Smooth muscle cell (in vitro differentiated cells): ENCODE results near the gene PLIN1. TPM values are rescaled to one million over a fixed set of nuclear protein-coding genes. Genes with fewer than 3 reads are reported as not detected.

Source experiments
- DNase-seq: peaks from one replicate; lab custom pipeline; 2025; ENCODE audit not compliant: unreplicated experiment; lab: John Stamatoyannopoulos, UW
- H2AFZ ChIP-seq: fragments of 200-600 bp; sonication (generic); 2 replicates; pipeline ENCODE4 v1.6.0; 2016; ENCODE audit warnings: antibody characterized with exemption, low read depth, mild to moderate bottlenecking
- H3F3A ChIP-seq: fragments of 200-600 bp; sonication (generic); 2 replicates; pipeline ENCODE4 v1.6.0; 2017; ENCODE audit warnings: antibody characterized with exemption, low read depth
- H3K27ac ChIP-seq: fragments of 200-600 bp; sonication (generic); 2 replicates; pipeline ENCODE4 v1.5.1; 2016; ENCODE audit warnings: low read depth, mild to moderate bottlenecking
- H3K27me3 ChIP-seq: fragments of 200-600 bp; sonication (generic); 2 replicates; pipeline ENCODE4 v1.6.1; 2016; ENCODE audit warnings: low read depth, mild to moderate bottlenecking
- H3K36me3 ChIP-seq: fragments of 200-600 bp; sonication (generic); 2 replicates; pipeline ENCODE4 v1.5.1; 2016; ENCODE audit warnings: low read depth
- H3K4me1 ChIP-seq: fragments of 200-600 bp; sonication (generic); 2 replicates; pipeline ENCODE4 v1.5.1; 2016; ENCODE audit warnings: low read depth
- H3K4me2 ChIP-seq: fragments of 200-600 bp; sonication (generic); 2 replicates; pipeline ENCODE4 v1.6.0; 2016; ENCODE audit warnings: mild to moderate bottlenecking
- H3K4me3 ChIP-seq: fragments of 200-600 bp; sonication (generic); 2 replicates; pipeline ENCODE4 v1.5.1; 2016; ENCODE audit warnings: mild to moderate bottlenecking
- H3K79me2 ChIP-seq: fragments of 200-600 bp; sonication (generic); 2 replicates; pipeline ENCODE4 v1.6.0; 2016; ENCODE audit warnings: low read depth, mild to moderate bottlenecking
- H3K9ac ChIP-seq: fragments of 200-600 bp; sonication (generic); 2 replicates; pipeline ENCODE4 v1.6.0; 2016; ENCODE audit warnings: low read depth
- H3K9me3 ChIP-seq: fragments of 200-600 bp; sonication (generic); replicated peaks from 2 replicates; pipeline ENCODE4 v1.5.1; 2016; ENCODE audit warnings: low read depth
- H4K20me1 ChIP-seq: fragments of 200-600 bp; sonication (generic); 2 replicates; pipeline ENCODE4 v1.6.0; 2016; ENCODE audit warnings: low read depth
- CTCF ChIP-seq: fragments of 200-600 bp; sonication (generic); IDR thresholded peaks from 2 replicates; pipeline ENCODE4 v1.5.1; 2017; ENCODE audit warnings: borderline replicate concordance, mild to moderate bottlenecking, antibody characterized with exemption; ENCODE audit not compliant: insufficient read depth, poor library complexity, severe bottlenecking
- WGBS: methylation state at CpG from one replicate; pipeline ENCODE4 v1.1.7; 2016; ENCODE audit warnings: low lambda C conversion rate; 5-methylcytosine and 5-hydroxymethylcytosine counted together
- polyA plus RNA-seq: library from polyadenylated mRNA; unstranded; fragments of >200 nt; fragmentation: Nextera tagmentation; extraction: Ambion mirVana; gene quantifications from 2 replicates; pipeline ENCODE4 v1.2.1, GENCODE V29; 2016
- total RNA-seq: library from RNA; depleted of rRNA; stranded (reverse); fragments of >200 nt; gene quantifications from 2 replicates; pipeline ENCODE4 v1.2.3, GENCODE V29; 2014

Gene PLIN1
- total and polyA plus RNA-seq, 2 experiments from 2014 or later: 0.04 to 0.66 TPM

- H3K4me2 ChIP-seq: no peak overlapping the region
- no peaks in the 10 kb centered on the region for H3K4me1 ChIP-seq
- H4K20me1 ChIP-seq: no peaks in the 10 kb centered on the region
- H3K27ac ChIP-seq: no peak overlapping the region
- DNase-seq: no peak
- no peaks in the 10 kb centered on the region for H3K9me3 ChIP-seq
- WGBS: 98% methylated on average over 9 of the region's 9 CpGs
- TF ChIP-seq CTCF: no peak
- H3K36me3 ChIP-seq: no peaks in the 10 kb centered on the region
- H3K4me3 ChIP-seq: no peak overlapping the region
- no peaks in the 10 kb centered on the region for H3K79me2 ChIP-seq
- H3K9ac ChIP-seq: no peak overlapping the region
- H2AFZ ChIP-seq: no peak overlapping the region
- H3F3A ChIP-seq: no peaks in the 10 kb centered on the region
- H3K27me3 ChIP-seq: no peaks in the 10 kb centered on the region
These were observed 53.5 kb downstream of the PLIN1 start for GRCh38 chr15:89625716-89626115.

DNA sequence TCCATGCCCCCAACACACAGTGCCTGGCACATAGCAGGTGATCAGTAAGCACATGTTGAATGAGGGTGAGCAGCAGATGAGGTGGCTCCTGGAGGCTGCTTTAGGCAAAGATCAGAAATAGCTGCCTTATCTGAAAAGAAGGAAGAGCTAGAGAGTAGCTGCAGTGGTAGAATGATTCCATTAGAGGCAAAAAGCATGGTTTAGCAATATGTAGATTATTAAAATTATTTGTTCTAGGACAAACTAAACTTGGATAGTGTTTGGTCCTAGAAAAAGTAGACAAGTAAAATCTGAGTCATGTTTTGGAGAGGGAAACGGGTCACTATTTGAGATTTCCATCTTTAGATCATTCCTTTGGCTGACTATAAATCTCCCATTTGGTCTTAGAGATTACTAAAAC lies 56.0 kb downstream of the PLIN1 start:
- H3K9me3 ChIP-seq: no peaks in the 10 kb centered on the region
- no peaks in the 10 kb centered on the region for H3K36me3 ChIP-seq
- H3K79me2 ChIP-seq: no peaks in the 10 kb centered on the region
- H4K20me1 ChIP-seq: no peaks in the 10 kb centered on the region
- H3K4me3 ChIP-seq: no peak overlapping the region
- no peak overlapping the region for H3K27ac ChIP-seq
- H3K9ac ChIP-seq: no peak overlapping the region
- H3K4me2 ChIP-seq: no peak overlapping the region
- 97% methylated on average over 1 of the region's 1 CpG for WGBS
- H3K27me3 ChIP-seq: no peaks in the 10 kb centered on the region
- no peak overlapping the region for H2AFZ ChIP-seq
- no peaks in the 10 kb centered on the region for H3F3A ChIP-seq
- no peaks in the 10 kb centered on the region for H3K4me1 ChIP-seq
- TF ChIP-seq CTCF: no peak
- no peak for DNase-seq

GRCh38 chr15:89621547-89621946 lies 57.6 kb downstream of the PLIN1 start:
- no peak for DNase-seq
- Histone ChIP-seq H3F3A (no peaks in the 10 kb centered on the region), H3K4me3 (no peak overlapping the region), H3K4me1 (no peaks in the 10 kb centered on the region), H3K79me2 (no peaks in the 10 kb centered on the region), H3K9me3 (no peaks in the 10 kb centered on the region), H2AFZ (no peak overlapping the region), H3K9ac (no peak overlapping the region), H3K36me3 (no peaks in the 10 kb centered on the region), H3K27me3 (no peaks in the 10 kb centered on the region), H3K27ac (no peak overlapping the region), H4K20me1 (no peaks in the 10 kb centered on the region), H3K4me2 (no peak overlapping the region)
- TF ChIP-seq CTCF: no peak
- 88% methylated on average over 4 of the region's 4 CpGs for WGBS

- no peak overlapping the region for H3K27ac ChIP-seq
- H3K4me2 ChIP-seq: no peak overlapping the region
- H3K36me3 ChIP-seq: peaks cover 8% of the 10 kb centered on the region
- no peak overlapping the region for H2AFZ ChIP-seq
- no peak for TF ChIP-seq CTCF
- no peaks in the 10 kb centered on the region for H3K27me3 ChIP-seq
- no peak overlapping the region for H3K9ac ChIP-seq
- H3K4me1 ChIP-seq: no peaks in the 10 kb centered on the region
- H3K79me2 ChIP-seq: no peaks in the 10 kb centered on the region
- H3K4me3 ChIP-seq: no peak overlapping the region
- peaks cover 7% of the 10 kb centered on the region for H3K9me3 ChIP-seq
- whole genome bisulfite sequencing: 94% methylated on average over 4 of the region's 4 CpGs
- H3F3A ChIP-seq: no peaks in the 10 kb centered on the region
- no peaks in the 10 kb centered on the region for H4K20me1 ChIP-seq
- DNase-seq: no peak
These were observed 62.9 kb downstream of the PLIN1 start for GRCh38 chr15:89616228-89616627.
